ENCODE measurements around the gene OR10R2.

The OR10R2 gene

DNA sequence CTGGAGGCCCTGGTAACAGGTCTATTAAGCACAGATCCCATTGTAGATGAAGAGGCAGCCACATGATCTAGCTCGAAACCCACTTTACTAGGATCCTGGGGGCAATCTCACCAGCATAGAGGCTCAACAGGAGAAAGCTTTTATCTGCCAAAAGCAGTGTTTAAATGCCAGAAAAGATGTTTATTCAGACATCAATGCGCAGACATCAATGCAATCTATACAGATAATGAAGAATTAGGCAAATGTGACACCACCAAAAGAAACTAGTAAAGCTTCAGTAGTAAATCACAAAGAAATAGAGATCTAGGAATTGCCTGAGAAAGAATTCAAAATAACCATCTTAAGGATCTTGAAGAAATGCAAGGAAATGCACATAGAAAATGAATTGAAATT, 49.6 kb downstream of the OR10R2 start:
- DNase-seq (ENCODE audit: insufficient read length, low spot score), result no peak
- FAIRE-seq, result no peak

DNA sequence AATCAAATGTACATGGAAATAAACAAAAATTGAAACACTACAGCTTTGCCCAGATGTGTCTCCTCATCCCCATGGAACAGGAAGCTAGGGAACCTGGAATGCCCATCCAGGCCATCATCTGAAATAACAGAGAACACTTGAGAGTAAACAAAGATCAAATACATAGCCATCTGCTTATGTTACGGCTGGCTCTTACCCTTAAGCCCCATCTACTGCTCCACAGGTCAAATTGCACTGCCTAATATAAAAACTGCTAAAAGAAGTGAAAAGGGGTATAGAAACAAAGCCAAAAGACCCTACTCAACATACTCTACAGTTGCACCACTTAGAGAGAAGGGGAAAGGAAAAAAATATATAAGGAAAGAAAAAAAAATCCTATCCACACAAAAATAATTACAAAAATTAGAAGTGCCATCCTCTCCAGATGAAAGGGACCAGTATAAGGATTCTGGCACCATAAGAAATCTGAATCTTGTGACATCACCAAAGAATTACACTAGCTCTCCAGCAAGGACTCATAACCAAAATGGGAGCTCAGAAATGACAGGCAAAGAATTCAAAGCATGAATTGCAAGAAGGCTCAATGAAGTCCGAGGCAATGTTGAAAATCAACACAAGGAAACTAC, 55.3 kb downstream of the OR10R2 start:
- DNase-seq (ENCODE audit: insufficient read length, low spot score) (no peak), FAIRE-seq (no peak)
